Panc1 (cell line): ENCODE results near the gene MACROD2.

ENCODE experiments used
- POLR2AphosphoS5 ChIP-seq: IDR thresholded peaks from 2 replicates; pipeline ENCODE4 v1.6.1; 2012; ENCODE audit warnings: mild to moderate bottlenecking, low read depth, low read length, moderate library complexity
- TF ChIP-seq, protein P1 (sequence below): fragments of 450-650 bp; IDR thresholded peaks from 2 replicates; pipeline ENCODE4 v1.5.1; 2017; ENCODE audit warnings: mild to moderate bottlenecking

DNA sequence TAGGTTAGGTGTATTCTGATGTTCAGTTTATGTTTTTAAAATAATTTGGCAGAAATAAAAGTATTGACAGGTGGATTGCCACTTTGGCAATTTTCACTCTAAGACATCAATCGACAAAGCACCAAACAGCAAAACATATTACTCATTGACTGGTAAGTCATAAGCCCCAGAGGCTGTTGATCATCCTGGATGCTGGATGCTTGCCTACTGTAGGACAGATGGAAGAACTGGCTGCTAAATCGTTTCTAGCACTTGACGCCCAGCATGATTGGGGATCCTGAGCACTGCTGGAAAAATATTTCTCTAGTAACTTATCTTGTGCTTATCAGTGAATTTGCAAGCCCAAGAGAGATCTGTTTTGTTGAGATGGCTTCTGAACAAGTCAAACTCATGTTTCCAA is 1343.9 kb downstream of the MACROD2 start:
- TF ChIP-seq, protein P1, sequence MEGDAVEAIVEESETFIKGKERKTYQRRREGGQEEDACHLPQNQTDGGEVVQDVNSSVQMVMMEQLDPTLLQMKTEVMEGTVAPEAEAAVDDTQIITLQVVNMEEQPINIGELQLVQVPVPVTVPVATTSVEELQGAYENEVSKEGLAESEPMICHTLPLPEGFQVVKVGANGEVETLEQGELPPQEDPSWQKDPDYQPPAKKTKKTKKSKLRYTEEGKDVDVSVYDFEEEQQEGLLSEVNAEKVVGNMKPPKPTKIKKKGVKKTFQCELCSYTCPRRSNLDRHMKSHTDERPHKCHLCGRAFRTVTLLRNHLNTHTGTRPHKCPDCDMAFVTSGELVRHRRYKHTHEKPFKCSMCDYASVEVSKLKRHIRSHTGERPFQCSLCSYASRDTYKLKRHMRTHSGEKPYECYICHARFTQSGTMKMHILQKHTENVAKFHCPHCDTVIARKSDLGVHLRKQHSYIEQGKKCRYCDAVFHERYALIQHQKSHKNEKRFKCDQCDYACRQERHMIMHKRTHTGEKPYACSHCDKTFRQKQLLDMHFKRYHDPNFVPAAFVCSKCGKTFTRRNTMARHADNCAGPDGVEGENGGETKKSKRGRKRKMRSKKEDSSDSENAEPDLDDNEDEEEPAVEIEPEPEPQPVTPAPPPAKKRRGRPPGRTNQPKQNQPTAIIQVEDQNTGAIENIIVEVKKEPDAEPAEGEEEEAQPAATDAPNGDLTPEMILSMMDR: no peak
- no peak for TF ChIP-seq POLR2AphosphoS5
